ENCODE data around the gene EEFSEC. TPM values are rescaled to one million over a fixed set of nuclear protein-coding genes. Genes with fewer than 3 reads are reported as not detected.

The EEFSEC gene
- total RNA-seq, 1 experiment from 2014 or later: 9.5 TPM

GRCh38 chr3:128455786-128456748, 302.8 kb downstream of the EEFSEC start:
- no peaks in the 10 kb centered on the region for H3K36me3 Mint-ChIP-seq (ENCODE audit: insufficient read depth in 1 of 3, low read depth in 3 of 3)
- no peak overlapping the region for H3K27ac ChIP-seq (ENCODE audit: insufficient read length, low read depth, low read length)
- H3K9ac ChIP-seq (ENCODE audit: extremely low read depth, insufficient read length, low read length): no peak overlapping the region
- no peak overlapping the region for H2AK5ac ChIP-seq (ENCODE audit: insufficient read length, low read length)
- no peak overlapping the region for H4K5ac ChIP-seq (ENCODE audit: insufficient read length, low read depth, low read length)
- H3K79me1 ChIP-seq (ENCODE audit: insufficient read depth, low read depth, low read length, poor library complexity, severe bottlenecking): no peaks in the 10 kb centered on the region
- H2BK20ac ChIP-seq (ENCODE audit: low read depth, low read length, poor library complexity, severe bottlenecking): no peak overlapping the region
- no peaks in the 10 kb centered on the region for H3K4me1 ChIP-seq (ENCODE audit: insufficient read depth, low read length)
- H3K9me3 ChIP-seq (ENCODE audit: control insufficient read depth, low read depth, low read length): no peaks in the 10 kb centered on the region
- no peaks in the 10 kb centered on the region for H4K20me1 ChIP-seq (ENCODE audit: control insufficient read depth, insufficient read depth, insufficient read length)
- H3K27me3 ChIP-seq (ENCODE audit: insufficient read depth, low read length): no peaks in the 10 kb centered on the region
- TF ChIP-seq, protein P1, sequence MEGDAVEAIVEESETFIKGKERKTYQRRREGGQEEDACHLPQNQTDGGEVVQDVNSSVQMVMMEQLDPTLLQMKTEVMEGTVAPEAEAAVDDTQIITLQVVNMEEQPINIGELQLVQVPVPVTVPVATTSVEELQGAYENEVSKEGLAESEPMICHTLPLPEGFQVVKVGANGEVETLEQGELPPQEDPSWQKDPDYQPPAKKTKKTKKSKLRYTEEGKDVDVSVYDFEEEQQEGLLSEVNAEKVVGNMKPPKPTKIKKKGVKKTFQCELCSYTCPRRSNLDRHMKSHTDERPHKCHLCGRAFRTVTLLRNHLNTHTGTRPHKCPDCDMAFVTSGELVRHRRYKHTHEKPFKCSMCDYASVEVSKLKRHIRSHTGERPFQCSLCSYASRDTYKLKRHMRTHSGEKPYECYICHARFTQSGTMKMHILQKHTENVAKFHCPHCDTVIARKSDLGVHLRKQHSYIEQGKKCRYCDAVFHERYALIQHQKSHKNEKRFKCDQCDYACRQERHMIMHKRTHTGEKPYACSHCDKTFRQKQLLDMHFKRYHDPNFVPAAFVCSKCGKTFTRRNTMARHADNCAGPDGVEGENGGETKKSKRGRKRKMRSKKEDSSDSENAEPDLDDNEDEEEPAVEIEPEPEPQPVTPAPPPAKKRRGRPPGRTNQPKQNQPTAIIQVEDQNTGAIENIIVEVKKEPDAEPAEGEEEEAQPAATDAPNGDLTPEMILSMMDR (conservative IDR thresholded peaks at IDR 0.05): no peak
- peak overlapping the region; percentile 65; the same call in 1 of the 2 replicates for H3K14ac ChIP-seq (ENCODE audit: insufficient read depth, low read length)
- no peaks in the 10 kb centered on the region for H3K79me2 ChIP-seq (ENCODE audit: insufficient read depth, low read length)
- H3T11ph ChIP-seq (ENCODE audit: low read length): no peak overlapping the region
- H3K23ac ChIP-seq (ENCODE audit: insufficient read length, low read depth, low read length): no peak overlapping the region
- no peak overlapping the region for H4K8ac ChIP-seq (replicated peaks; ENCODE audit: insufficient read length, low read depth, low read length)
- no peak overlapping the region for H3K4me3 Mint-ChIP-seq
- no peak overlapping the region for H3K4me2 ChIP-seq (ENCODE audit: insufficient read depth, insufficient read length, low read length)
- H3K4me1 Mint-ChIP-seq: peaks cover 0 to 6% of the 10 kb centered on the region in 2 experiments; a peak in 1 of 4 replicates
- H2BK5ac ChIP-seq (ENCODE audit: insufficient read length, low read length): no peak overlapping the region
- no peaks in the 10 kb centered on the region for H3K23me2 ChIP-seq (ENCODE audit: insufficient read length, low read depth, low read length, poor library complexity, severe bottlenecking)
- H2BK12ac ChIP-seq (ENCODE audit: insufficient read length, low read depth, low read length): no peak overlapping the region
- no CpG with 5 or more reads among the region's 16 CpGs for whole genome bisulfite sequencing (ENCODE audit: extremely low coverage, insufficient read length, low lambda C conversion rate)
- no peak overlapping the region for H3K56ac ChIP-seq (ENCODE audit: insufficient read length, low read depth, low read length)
- H3K18ac ChIP-seq (ENCODE audit: insufficient read length, low read depth, low read length): peak overlapping the region; percentile 7
- H4K91ac ChIP-seq (ENCODE audit: insufficient read length, low read depth, low read length): no peak overlapping the region
- no peak overlapping the region for H2BK120ac ChIP-seq (ENCODE audit: low read depth, low read length, poor library complexity, severe bottlenecking)
- no peak overlapping the region for H2BK15ac ChIP-seq (ENCODE audit: low read depth, low read length)
- no peak overlapping the region for H2AFZ ChIP-seq (ENCODE audit: low read length)
- H3K27ac Mint-ChIP-seq: no peak overlapping the region
- H3K27me3 Mint-ChIP-seq (ENCODE audit: low read depth): peaks cover 77% of the 10 kb centered on the region
- no peak overlapping the region for H3K4ac ChIP-seq (ENCODE audit: low read depth, low read length)
- H3K9me3 Mint-ChIP-seq: peaks cover 0 to 2% of the 10 kb centered on the region in 2 experiments; a peak in 2 of 5 replicates
- no peak for DNase-seq
